Stimulated activated CD8-positive, alpha-beta memory T cell treated with anti-CD3 and anti-CD28 coated beads, Interleukin-12 subunit alpha, Interleukin-12 subunit beta, amount 100 ng/mL, for 4 hours (primary cell): ENCODE measurements around the gene MYH11.
"Not testable (repeated sequence)": the region's sequence is repeated elsewhere in the genome, so short reads cannot be mapped to it uniquely, and the experiment has no call there.

Experiments used
- DNase-seq: peaks from one replicate; pipeline ENCODE4 v3.0.0-alpha.2; 2020; ENCODE audit warnings: low read depth

MYH11 gene

GRCh38 chr16:15714393-15715172, 142.2 kb downstream of the MYH11 start:
- DNase-seq = no peak

DNA sequence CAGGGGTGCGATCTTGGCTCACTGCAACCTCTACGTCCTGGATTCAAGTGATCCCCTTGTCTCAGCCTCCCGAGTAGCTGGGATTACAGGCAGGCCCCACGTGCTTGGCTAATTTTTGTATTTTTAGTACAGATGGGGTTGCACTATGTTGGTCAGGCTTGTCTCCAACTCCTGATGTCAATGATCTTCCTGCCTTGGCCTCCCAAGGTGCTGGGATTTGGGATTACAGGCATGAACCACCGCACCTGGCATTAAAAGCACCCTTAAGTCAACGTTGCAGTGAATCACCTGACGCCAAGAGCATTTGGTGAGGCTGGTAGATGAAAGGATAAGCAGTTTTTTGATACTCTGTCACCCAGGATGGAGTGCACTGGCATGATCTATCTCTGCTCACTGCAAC, 147.8 kb downstream of the MYH11 start:
- DNase-seq = no peak

- no peak for DNase-seq
Measured at GRCh38 chr16:15708096-15708495, 148.7 kb downstream of the MYH11 start.

GRCh38 chr16:15707332-15707731, 149.5 kb downstream of the MYH11 start:
- DNase-seq = no peak

GRCh38 chr16:15705064-15705565, 151.7 kb downstream of the MYH11 start:
- no peak for DNase-seq

DNA sequence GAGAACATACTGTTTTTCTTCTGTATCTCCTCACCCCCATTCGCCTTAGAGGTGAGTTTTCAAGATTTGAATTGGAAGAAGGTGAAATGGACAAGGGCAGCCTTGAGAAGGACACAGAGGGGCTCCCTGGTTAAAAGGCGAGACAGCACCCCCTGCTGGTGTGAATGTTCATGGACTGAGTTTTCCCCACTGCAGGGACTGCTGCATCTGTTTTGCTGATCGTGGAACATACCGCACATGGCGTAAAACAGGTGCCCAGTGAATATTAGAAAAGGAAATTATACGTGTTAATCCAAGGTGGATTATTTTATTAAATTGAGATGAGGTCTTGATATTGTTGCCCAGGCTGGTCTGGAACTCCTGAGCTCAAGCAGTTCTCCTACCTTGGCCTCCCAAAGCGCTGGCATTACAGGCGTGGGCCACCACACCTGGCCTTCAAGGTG, 152.3 kb downstream of the MYH11 start:
- peak; percentile 33 for DNase-seq

DNA sequence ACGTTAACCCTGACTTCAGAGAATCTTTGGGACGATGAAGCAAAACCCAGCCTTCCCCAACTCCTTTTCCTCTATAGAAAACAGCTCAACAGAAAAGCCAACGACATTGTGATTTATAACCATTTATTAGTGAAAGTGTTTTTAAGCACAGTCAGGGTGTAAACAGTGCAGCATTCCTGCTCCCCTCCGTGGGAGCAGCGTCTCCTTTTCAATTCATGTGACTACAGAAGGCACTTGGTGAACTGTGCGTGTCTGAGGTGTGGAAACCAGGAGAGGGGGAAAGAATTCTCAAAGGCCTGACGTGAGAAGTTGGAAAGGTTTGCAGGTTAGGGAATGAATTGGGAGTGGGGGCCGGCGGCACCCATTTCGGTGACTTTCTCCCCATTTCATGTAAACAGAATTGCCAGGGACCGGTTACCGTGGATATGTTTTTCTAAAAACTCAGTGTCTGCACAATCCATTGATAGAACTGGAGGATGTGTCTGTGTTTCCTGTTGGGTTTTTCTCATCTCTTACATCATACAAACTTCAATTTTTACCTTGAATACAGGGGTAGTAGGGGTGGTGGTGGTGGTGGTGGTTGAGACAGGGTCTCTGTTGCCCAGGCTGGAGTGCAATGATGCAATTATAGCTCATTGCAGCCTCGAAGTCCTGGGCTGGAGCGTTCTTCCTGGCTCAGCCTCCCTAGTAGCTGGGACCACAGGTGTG, 153.6 kb downstream of the MYH11 start:
- DNase-seq = no peak

GRCh38 chr16:15701975-15702970, 154.6 kb downstream of the MYH11 start:
- no peak for DNase-seq

- DNase-seq = no peak
Measured at GRCh38 chr16:15701367-15701766, 155.5 kb downstream of the MYH11 start.

- DNase-seq = no peak
Measured at GRCh38 chr16:15699819-15700218, 157.0 kb downstream of the MYH11 start.

- DNase-seq = no peak
Measured at GRCh38 chr16:15694499-15694898, 162.3 kb downstream of the MYH11 start.

DNA sequence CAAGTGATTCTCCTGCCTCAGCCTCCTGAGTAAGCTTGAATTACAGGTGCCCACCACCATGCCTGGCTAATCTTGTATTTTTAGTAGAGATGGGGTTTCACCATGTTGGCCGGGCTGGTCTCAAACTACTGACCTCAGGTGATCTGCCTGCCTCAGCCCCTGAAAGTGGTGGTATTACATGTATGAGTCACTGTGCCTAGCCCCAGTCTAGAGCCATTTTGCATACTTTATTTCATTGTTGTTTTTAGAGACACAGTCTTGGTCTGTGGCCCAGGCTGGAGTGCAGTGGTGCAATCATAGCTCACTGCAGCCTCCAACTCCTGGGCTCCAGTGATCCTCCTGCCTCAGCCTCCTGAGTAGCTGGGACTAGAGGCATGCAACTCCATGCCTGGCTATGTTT, 164.3 kb downstream of the MYH11 start:
- DNase-seq = not testable (repeated sequence)

GRCh38 chr16:15691046-15691445, 165.8 kb downstream of the MYH11 start:
- DNase-seq = no peak

DNA sequence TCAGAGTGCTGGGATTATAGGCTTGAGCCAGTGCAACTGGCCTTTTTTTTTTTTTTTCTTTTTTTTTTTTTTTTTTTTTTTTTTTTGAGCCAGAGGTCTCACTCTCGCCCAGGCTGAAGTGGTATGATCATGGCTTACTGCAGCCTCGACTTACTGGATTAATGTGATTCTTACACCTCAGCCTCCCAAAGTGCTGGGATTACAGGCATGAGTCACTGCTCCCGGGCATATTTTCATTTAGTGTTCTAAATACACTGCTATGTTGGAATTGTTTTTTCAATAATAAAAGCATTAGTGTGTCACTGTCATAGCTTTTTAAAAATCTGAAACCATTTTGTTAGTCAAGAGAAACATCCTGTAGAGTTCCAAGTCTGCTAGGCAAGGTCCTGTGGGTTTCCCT, 166.5 kb downstream of the MYH11 start:
- no peak for DNase-seq

DNA sequence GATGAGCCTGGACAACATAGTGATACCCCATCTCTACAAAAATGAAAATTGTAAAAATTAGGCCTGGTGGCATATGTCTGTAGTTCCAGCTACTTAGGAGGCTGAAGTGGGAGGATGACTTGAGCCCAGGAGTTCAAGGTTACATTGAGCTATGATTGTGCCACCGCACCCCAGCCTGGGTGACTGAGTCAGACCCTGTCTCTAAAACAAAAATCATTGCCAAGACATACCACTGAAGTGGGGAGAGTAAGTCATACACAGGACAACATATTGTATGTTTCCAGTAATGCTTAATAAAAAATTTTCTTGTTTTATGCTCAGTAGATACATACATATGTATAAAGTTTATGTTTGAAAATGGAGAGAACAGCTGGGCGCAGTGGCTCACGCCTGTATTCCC, 167.5 kb downstream of the MYH11 start:
- no peak for DNase-seq

DNA sequence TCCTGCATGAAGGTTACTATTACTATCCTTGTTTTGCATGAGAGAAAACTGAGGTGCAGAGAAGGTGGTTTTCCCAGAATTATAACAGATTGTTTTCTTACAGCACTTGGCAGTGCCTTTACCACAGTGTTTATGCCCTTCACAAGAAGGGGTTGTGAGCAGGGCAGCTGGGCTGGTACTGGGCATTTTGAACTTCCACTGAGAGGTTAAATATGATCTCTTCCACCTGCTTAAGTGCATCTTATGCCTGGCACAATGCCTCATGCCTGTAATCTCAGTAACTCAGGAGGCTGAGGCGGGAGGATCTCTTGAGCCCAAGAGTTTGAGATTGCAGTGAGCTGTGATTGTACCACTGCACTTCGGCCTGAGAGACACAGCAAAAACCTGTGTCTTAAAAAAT, 170.5 kb downstream of the MYH11 start:
- no peak for DNase-seq

GRCh38 chr16:15682105-15682570, 174.7 kb downstream of the MYH11 start:
- no peak for DNase-seq

DNA sequence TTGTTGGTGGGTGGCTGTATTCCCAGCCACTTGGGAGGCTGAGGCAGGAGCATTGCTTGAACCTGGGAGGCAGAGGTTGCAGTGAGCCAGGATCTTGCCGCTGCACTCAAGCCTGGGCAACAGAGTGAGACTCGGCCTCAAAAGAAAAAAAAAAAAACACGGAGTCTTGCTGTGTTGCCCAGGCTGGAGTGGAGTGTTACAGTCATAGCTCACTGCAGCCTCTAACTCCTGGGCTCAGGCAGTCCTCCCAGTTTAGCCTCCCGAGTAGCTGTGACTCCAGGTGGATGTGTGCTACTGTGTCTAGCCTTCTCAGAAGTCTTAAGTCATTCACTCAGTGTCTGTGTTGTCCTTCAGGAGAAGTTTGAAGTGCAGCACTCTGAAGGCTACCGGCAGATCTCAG, 179.4 kb downstream of the MYH11 start:
- DNase-seq = no peak

- DNase-seq = no peak
Measured at GRCh38 chr16:15676506-15676905, 180.3 kb downstream of the MYH11 start.

DNA sequence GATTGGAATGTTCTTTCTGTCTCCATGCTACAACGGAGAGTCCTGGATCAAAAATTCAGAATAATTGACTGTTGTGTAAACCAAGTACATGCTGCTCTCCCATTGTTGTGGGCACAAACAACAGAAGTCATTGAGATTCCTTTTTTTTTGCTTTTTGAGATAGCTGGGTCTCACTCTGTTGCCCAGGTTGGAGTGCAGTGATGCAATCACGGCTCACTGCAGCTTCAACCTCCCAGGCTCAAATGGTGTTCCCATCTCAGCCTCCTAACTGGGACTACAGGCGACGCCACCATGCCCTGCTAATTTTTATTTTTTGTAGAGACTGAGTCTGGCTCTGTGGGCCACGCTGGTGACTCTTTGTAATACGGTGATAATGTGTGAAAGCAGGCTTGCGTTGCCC, 182.3 kb downstream of the MYH11 start:
- no peak for DNase-seq

DNA sequence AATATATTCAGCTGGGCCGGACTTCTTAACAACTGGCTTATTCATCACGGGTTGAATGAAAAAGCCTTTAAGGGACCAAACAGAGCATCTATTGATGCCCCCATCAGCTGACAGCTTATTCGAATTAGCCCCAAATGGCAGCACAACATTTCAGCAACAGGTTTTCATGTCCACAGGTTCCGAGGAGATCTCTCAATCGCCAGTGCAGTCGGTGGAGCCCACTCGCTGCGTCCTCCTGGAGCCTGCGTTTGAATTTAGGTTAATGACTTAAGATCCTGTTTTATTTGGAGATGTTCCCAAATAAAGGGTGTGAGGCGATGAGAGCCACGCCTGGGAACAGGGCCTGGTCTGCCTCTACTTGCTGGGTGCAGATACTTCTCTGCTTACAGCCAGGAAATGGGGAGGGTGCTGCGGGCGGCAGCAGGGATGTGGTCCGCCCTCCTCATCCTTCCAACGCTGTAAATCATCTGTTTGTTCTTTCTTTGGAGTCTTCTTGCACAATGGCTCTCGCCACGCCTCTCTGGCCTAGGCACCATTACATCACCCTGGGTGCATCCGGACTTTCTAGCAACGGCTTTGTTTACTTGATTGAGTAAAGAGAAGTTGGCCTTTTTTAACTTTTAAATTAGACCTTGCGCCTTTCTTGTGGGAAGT, 184.2 kb downstream of the MYH11 start:
- DNase-seq = peak; percentile 24
